Endothelial cell of umbilical vein (primary cell): ENCODE measurements around the gene ENTPD1. TPM values are rescaled to one million over a fixed set of nuclear protein-coding genes. Genes with fewer than 3 reads are reported as not detected.

Experiments used
- BruUV-seq: library from RNA; stranded (reverse); fragments of 400-500 nt; replicated peaks from 2 replicates; lab custom pipeline; 2021; lab: Mats Ljungman, UMichigan
- CTCF ChIA-PET: fragments of 300-600, 350-600 bp; sonication (Branson Sonifier 250); formaldehyde crosslinking; loops from one replicate; lab custom pipeline; 2021; ENCODE audit warnings: antibody characterized with exemption, inconsistent platforms; lab: Charles Lee
- POLR2A ChIA-PET: fragments of 300-600, 350-600 bp; sonication (Branson Sonifier 250); formaldehyde crosslinking; loops from one replicate; lab custom pipeline; 2021; ENCODE audit warnings: antibody characterized with exemption, inconsistent platforms; lab: Charles Lee
- DNase-seq: peaks from one replicate; pipeline ENCODE4 v3.0.0-alpha.2; 2011; ENCODE audit warnings: low read depth, low spot score
- FAIRE-seq: peaks from 2 replicates; lab custom pipeline; 2011; peaks lifted over from hg19 to GRCh38; lab: Jason Lieb, UNC
- H2AFZ ChIP-seq: 2 replicates; pipeline ENCODE4 v1.6.0; 2012; ENCODE audit warnings: low read depth, low read length, control low read depth, inconsistent platforms
- H3K27ac ChIP-seq: 2 replicates; pipeline ENCODE4 v1.5.1; 2011; ENCODE audit warnings: low read depth, mild to moderate bottlenecking, control low read depth, low read length, moderate library complexity; ENCODE audit not compliant: insufficient read depth
- H3K27me3 ChIP-seq, 2 experiments: 2 replicates each; pipeline versions ENCODE4 v1.6.0 to v1.6.1; 2011; ENCODE audit warnings: low read length in 2 of 2, mixed read lengths in 1 of 2; ENCODE audit not compliant: control insufficient read depth in 2 of 2, insufficient read depth in 2 of 2
- H3K36me3 ChIP-seq, 2 experiments: 2 replicates in 1 of 2; 3 replicates in 1 of 2; pipeline ENCODE4 v1.5.1; 2011; ENCODE audit warnings: low read length in 2 of 2, mild to moderate bottlenecking in 1 of 2, moderate library complexity in 1 of 2; ENCODE audit not compliant: control insufficient read depth in 2 of 2, insufficient read depth in 2 of 2; ENCODE audit errors: extremely low read depth in 1 of 2
- H3K4me1 ChIP-seq: 3 replicates; pipeline ENCODE4 v1.5.1; 2011; ENCODE audit warnings: mild to moderate bottlenecking, low read length; ENCODE audit not compliant: control insufficient read depth, insufficient read depth; ENCODE audit errors: extremely low read depth
- H3K4me2 ChIP-seq: 2 replicates; pipeline ENCODE4 v1.6.1; 2011; ENCODE audit warnings: low read length, control low read depth, mixed read lengths; ENCODE audit not compliant: insufficient read depth
- H3K4me3 ChIP-seq, 3 experiments: fragments of 200-600 bp in 1 of 3; sonication (generic), shearing (Covaris generic) in 1 of 3; replicated peaks in 1 of 3; 2 replicates each; pipeline ENCODE4 v1.5.1; 2011 to 2016; ENCODE audit warnings: control low read depth in 3 of 3, low read length in 3 of 3, mild to moderate bottlenecking in 2 of 3, inconsistent platforms in 1 of 3, low read depth in 1 of 3, moderate library complexity in 1 of 3; ENCODE audit not compliant: insufficient read depth in 1 of 3
- H3K79me2 ChIP-seq: 2 replicates; pipeline ENCODE4 v1.6.0; 2012; ENCODE audit warnings: low read length, inconsistent platforms; ENCODE audit not compliant: control insufficient read depth, insufficient read depth
- H3K9ac ChIP-seq: replicated peaks from 2 replicates; pipeline ENCODE3; 2011; ENCODE audit warnings: low read length, control low read depth; ENCODE audit not compliant: insufficient read depth; ENCODE audit errors: extremely low read depth
- H3K9me1 ChIP-seq: replicated peaks from 3 replicates; pipeline ENCODE4 v1.6.0; 2011; ENCODE audit warnings: mild to moderate bottlenecking, low read length; ENCODE audit not compliant: control insufficient read depth, insufficient read depth; ENCODE audit errors: extremely low read depth
- H3K9me3 ChIP-seq: replicated peaks from 2 replicates; pipeline ENCODE4 v1.5.1; 2012; ENCODE audit warnings: low read length, inconsistent platforms; ENCODE audit not compliant: control insufficient read depth, insufficient read depth
- H4K20me1 ChIP-seq: replicated peaks from 2 replicates; pipeline ENCODE3; 2011; ENCODE audit warnings: mild to moderate bottlenecking, low read length; ENCODE audit not compliant: control insufficient read depth, insufficient read depth; ENCODE audit errors: extremely low read depth
- CTCF ChIP-seq, 2 donors: IDR thresholded peaks; 1 replicate in 1 of 2; 2 replicates in 1 of 2; pipeline ENCODE4 v1.5.1; 2011; ENCODE audit warnings: low read length in 2 of 2, mild to moderate bottlenecking in 2 of 2, moderate library complexity in 2 of 2, control low read depth in 1 of 2, inconsistent platforms in 1 of 2, low read depth in 1 of 2; ENCODE audit not compliant: insufficient read depth in 1 of 2; ENCODE audit errors: extremely low read depth in 1 of 2
- EZH2 ChIP-seq: IDR thresholded peaks from 2 replicates; pipeline ENCODE4 v1.6.1; 2012; ENCODE audit warnings: borderline replicate concordance, low read depth, mild to moderate bottlenecking, moderate library complexity, low read length, inconsistent platforms; ENCODE audit not compliant: severe bottlenecking
- FOS ChIP-seq: IDR thresholded peaks from 2 replicates; pipeline ENCODE4 v1.6.1; 2011; ENCODE audit warnings: mild to moderate bottlenecking, low read length, moderate library complexity, borderline replicate concordance; ENCODE audit not compliant: insufficient read depth
- GATA2 ChIP-seq: IDR thresholded peaks from 2 replicates; pipeline ENCODE4 v1.7.0; 2011; ENCODE audit warnings: low read depth, mild to moderate bottlenecking, moderate library complexity, mixed read lengths, low read length; ENCODE audit not compliant: insufficient read length, insufficient read depth
- JUN ChIP-seq: IDR thresholded peaks from 2 replicates; pipeline ENCODE4 v1.6.1; 2011; ENCODE audit warnings: borderline replicate concordance, low read depth; ENCODE audit not compliant: insufficient read length, insufficient read depth
- MAX ChIP-seq: IDR thresholded peaks from 2 replicates; pipeline ENCODE4 v1.6.1; 2011; ENCODE audit not compliant: insufficient read depth, insufficient read length
- POLR2AphosphoS5 ChIP-seq: IDR thresholded peaks from 2 replicates; pipeline ENCODE4 v1.6.1; 2012; ENCODE audit warnings: low read depth, mild to moderate bottlenecking, control low read depth, low read length, moderate library complexity; ENCODE audit not compliant: insufficient read depth
- dilution Hi-C: fragments of 300-500 bp; cut with MboI; formaldehyde crosslinking; loops from one replicate; pipeline ENCODE4 v1.15.0; 2019; ENCODE audit warnings: low sequenced_read_pairs; ENCODE audit not compliant: extremely low pct_ligation_motif_present
- intact Hi-C: fragments of 100-400 bp; cut with micrococcal nuclease; formaldehyde crosslinking; loops from one replicate; pipeline ENCODE4 v1.10.0; 2022
- polyA plus RNA-seq, 4 experiments: library from polyadenylated mRNA; depleted of rRNA in 3 of 4; stranded (reverse) in 3 of 4; unstranded in 1 of 4; fragments of >200 nt; gene quantifications; 2 replicates each; pipeline versions ENCODE4 v1.2.1 to v1.2.3, GENCODE V29; 2011 to 2012; ENCODE audit warnings: missing spikeins in 1 of 4
- total RNA-seq: library from RNA; stranded (reverse); gene quantifications from 2 replicates; pipeline ENCODE4 v1.2.3, GENCODE V29; 2021

The ENTPD1 gene
- total and polyA plus RNA-seq, 2 donors (not counting 3 experiments of a cell fraction or from before 2014, with no cell fraction given): 10.2 to 23.0 TPM

- intact Hi-C loops: no loop called here
- H4K20me1 ChIP-seq: no peaks in the 10 kb centered on the region
- no peaks in the 10 kb centered on the region for H3K79me2 ChIP-seq
- no peaks in the 10 kb centered on the region for H3K27me3 ChIP-seq
- no peaks in the 10 kb centered on the region for H3K9me1 ChIP-seq
- DNase-seq (no peak), FAIRE-seq (no peak)
- BruUV-seq: no TSS peak
- dilution Hi-C loops: no loop called here
- no peaks in the 10 kb centered on the region for H3K36me3 ChIP-seq
- peaks cover 6% of the 10 kb centered on the region for H3K4me1 ChIP-seq
- H2AFZ ChIP-seq: no peak overlapping the region
- H3K9me3 ChIP-seq: no peaks in the 10 kb centered on the region
- ChIA-PET POLR2A (no interaction called here), CTCF (interaction anchor here (0.9 to 19.3 kb wide), 5 partner anchors 18 to 142 kb away, joined by 3 to 758 read pairs (median 6); partner anchors contain the start of gene TCTN3)
- H3K4me2 ChIP-seq: no peak overlapping the region
- H3K9ac ChIP-seq: no peak overlapping the region
- H3K27ac ChIP-seq: no peak overlapping the region
- TF ChIP-seq CTCF (IDR thresholded peaks at IDR 0.05; ENCODE audit: extremely low read depth in 1 of 2, insufficient read depth in 1 of 2, low read depth in 1 of 2, low read length in 2 of 2): no peak
- TF ChIP-seq JUN: no peak
- no peak overlapping the region for H3K4me3 ChIP-seq
Measured at GRCh38 chr10:95836610-95837355, 80.8 kb downstream of the ENTPD1 start.

GRCh38 chr10:95837356-95837776 is 81.4 kb downstream of the ENTPD1 start:
- no peak overlapping the region for H3K4me3 ChIP-seq
- FAIRE-seq: no peak
- H4K20me1 ChIP-seq: no peaks in the 10 kb centered on the region
- H2AFZ ChIP-seq: no peak overlapping the region
- H3K4me1 ChIP-seq: peaks cover 7% of the 10 kb centered on the region
- TF ChIP-seq GATA2: no peak
- no peak for TF ChIP-seq EZH2
- no peak for TF ChIP-seq MAX
- TF ChIP-seq JUN: no peak
- TF ChIP-seq CTCF (IDR thresholded peaks at IDR 0.05; ENCODE audit: extremely low read depth in 1 of 2, insufficient read depth in 1 of 2, low read depth in 1 of 2, low read length in 2 of 2): no peak
- TF ChIP-seq FOS: no peak
- TF ChIP-seq POLR2AphosphoS5: no peak
- no peaks in the 10 kb centered on the region for H3K36me3 ChIP-seq
- no peaks in the 10 kb centered on the region for H3K27me3 ChIP-seq
- H3K9me3 ChIP-seq: no peaks in the 10 kb centered on the region
- no TSS peak for BruUV-seq
- no peak for DNase-seq
- ChIA-PET CTCF (interaction anchor here (1.2 to 19.3 kb wide), 4 partner anchors 19 to 142 kb away, joined by 3 to 758 read pairs (median 6); partner anchors contain the start of gene TCTN3), POLR2A (no interaction called here)
- no peak overlapping the region for H3K9ac ChIP-seq
- no peaks in the 10 kb centered on the region for H3K79me2 ChIP-seq
- no peaks in the 10 kb centered on the region for H3K9me1 ChIP-seq
- dilution Hi-C loops: no loop called here
- H3K4me2 ChIP-seq: no peak overlapping the region
- intact Hi-C loops: no loop called here
- H3K27ac ChIP-seq: no peak overlapping the region
